HG03469 (cell line): ENCODE data around the gene PDGFB.

Source experiments
- ATAC-seq: cut with Tn5 transposase; IDR thresholded peaks from one replicate; pipeline ENCODE4 v1.9.1; 2021; ENCODE audit warnings: mild to moderate bottlenecking, moderate library complexity, moderate number of reproducible peaks; ENCODE audit not compliant: unreplicated experiment

The PDGFB gene

GRCh38 chr22:39212721-39213376, 31.9 kb downstream of the PDGFB start:
- ATAC-seq: no peak

DNA sequence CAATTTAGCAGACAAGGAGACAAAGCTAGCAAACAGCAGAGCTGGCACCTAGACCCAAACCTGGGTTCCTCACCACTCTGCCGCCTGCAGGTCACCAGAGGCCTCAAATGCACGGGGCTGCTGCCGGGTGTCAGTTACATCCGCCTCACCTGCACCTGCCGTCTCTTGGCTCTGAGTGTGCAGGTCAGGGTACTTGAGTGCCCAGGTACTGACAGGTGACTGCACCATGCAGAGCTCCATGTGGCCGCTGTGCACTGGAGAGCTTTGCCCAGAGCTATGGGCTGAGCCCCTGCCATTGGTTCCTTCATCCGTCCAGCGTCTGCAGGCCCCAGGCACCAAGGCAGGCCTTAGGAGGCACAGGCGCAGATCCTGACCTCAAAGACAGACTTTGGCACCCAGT, 35.0 kb downstream of the PDGFB start:
- ATAC-seq: no peak

GRCh38 chr22:39208013-39208680, 36.6 kb downstream of the PDGFB start:
- no peak for ATAC-seq

GRCh38 chr22:39207141-39208012, 37.4 kb downstream of the PDGFB start:
- no peak for ATAC-seq

DNA sequence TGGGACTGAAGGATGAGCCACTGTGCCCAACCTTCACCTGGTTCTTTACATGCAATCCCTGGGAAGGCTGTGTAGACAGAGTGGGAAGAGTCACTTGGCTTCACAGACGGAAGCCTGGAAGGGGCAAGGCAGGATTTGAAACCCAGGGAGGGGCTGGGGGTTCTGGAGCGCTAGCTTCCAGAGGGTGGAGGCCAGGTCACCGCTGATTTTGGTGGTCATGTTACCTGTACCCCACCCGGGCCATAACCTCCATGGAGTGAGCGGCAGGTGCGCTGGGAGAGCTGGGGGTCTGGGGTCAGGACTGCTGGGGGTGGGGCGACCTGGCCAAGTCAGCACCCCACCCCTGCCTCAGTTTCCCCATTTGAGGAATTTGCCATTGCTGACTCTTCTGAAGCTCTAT, 38.3 kb downstream of the PDGFB start:
- no peak for ATAC-seq

DNA sequence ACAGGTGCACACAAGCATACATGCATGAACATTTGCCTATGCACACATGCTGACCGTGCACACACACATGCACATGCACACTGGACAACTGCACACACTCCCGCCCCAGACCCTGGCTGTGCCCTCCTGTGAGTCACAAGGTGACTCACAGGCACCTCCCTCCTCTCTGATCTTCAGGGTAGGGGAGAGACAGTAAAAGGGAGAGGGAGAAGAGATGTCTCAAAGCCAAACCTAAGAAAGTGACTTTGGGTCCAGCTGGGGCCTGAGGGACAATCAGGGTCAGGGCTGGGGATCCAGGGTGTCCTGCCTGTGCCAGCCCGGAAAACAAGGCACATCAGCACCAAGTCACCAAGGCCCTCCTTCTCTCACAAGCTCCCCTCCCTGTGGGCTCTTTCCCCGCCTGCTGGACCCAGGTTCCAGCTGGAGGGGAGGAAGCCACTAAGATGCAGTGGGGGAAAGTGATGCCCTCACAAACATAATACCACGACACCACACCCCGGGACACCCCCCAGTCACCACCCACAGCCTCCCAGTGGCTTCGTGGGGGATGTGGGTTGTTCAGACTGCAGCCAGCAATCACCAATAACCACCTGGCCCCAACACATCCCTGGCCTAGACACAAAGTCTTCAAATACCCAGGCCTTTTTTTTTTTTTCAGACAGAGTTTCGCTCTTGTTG, 39.3 kb downstream of the PDGFB start:
- no peak for ATAC-seq

DNA sequence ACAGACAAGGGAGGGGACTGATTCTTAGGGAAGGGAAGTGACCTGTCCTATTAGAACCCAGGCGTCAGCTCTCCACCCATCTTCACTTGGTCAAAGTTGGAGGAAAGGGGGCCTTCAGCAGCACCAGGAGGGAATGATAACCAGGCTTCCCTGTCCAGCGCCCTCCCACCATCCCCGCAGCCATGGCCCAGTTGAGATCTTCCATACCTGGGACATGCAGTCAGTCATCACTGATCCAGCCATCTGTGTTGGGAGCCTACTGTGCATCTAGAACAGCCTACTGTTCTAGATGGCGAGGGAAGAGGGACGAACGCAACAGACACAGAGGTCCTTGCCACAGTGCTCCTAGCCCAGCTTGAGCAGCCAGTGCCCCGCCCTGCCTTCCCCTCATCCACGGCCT, 40.6 kb downstream of the PDGFB start:
- ATAC-seq: no peak

DNA sequence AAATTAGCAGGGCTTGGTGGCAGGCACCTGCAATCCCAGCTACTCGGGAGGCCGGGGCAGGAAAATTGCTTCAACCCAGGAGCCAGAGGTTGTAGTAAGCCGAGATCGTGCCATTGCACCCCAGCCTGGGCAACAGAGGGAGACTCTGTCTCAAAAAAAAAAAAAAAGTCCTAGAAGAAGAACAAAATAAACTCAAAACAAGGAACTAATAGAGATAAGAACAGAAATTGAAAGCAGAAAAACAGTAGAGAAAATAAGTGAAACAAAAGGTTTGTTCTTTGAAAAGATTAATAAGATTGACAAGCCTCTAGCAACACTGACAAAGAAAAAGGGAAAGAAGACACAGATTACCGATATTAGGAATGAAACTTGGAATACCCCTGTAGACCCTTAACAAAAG, 47.2 kb downstream of the PDGFB start:
- no peak for ATAC-seq

GRCh38 chr22:39194098-39194497, 50.7 kb downstream of the PDGFB start:
- ATAC-seq: no peak

GRCh38 chr22:39188809-39189208, 56.0 kb downstream of the PDGFB start:
- ATAC-seq: no peak

DNA sequence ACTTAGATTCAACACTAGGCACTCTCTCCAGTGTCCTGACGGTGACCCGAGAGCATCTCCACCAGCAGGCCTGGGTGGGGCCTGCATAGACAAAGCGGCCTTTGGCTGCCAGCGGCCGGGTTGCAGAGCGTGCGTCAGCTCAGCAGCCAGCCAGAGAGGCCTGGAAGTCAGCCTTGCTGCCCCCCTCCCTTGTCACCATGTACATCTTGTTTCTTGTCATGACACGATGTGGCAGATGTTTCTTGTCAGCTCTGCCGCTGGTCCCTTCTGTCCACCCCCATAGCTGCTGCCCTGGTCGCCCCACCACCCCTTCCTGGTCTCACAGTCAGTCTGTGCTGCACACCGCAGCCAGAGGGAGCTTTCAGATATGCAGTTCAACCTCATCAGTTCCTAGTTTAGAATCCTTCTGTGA, 59.2 kb downstream of the PDGFB start:
- ATAC-seq: no peak

- no peak for ATAC-seq
These were observed 59.9 kb downstream of the PDGFB start for GRCh38 chr22:39184586-39185577.

DNA sequence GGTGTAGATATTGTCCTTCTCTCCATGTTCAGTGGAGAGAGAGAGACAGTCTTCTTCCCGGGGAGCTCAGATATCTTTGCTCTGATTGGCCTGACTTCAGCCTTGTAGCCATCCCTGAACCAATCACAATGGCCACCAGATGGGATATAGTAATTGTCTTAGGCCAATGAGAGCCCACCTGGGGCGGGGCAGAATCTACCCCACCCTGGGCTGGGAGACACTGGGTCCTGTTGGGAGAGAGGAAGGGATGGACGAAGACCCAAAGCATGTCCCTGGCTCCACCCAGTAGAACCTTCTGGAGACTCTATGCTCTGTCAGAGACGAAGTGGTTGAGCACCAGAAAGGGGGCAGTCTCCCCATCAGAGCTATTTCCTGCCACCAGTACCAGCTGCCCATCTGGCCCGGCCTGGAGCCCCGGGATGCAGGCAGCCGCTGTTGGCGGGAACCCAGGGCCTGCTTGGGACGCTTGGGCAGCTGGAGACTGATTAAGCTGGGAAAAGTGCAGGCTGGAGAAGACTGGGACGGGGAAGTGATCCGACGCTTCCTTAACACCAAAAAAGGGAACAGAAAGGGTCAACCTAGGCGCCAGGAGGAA, 60.7 kb downstream of the PDGFB start:
- ATAC-seq: no peak

DNA sequence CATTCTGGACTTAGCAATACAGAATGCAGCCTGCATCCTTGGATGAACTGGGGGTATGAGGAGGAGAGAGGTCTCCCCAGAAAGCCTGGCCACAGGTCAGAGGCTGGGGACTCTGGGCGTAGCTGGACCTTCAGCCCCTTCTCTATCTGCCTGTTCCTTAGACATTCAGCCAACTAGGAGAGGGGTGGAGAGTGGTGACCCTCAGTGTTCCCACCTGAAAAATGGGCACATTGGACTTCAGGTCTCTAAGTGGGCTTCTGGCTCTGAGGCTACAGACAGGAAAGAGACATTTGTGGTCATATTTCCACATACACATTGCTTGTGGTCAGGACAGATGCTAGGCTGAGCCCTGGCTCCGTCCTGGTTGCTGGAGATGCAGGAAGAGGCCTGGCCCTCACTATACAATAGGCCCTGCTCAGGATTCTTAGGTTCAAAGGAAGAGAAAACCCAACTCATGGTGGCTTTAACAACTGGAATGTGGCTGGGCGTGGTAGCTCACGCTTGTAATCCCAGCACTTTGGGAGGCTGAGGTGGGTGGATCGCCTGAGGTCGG, 62.2 kb downstream of the PDGFB start:
- no peak for ATAC-seq

- ATAC-seq: no peak
These were observed 63.0 kb downstream of the PDGFB start for GRCh38 chr22:39181778-39182177.

DNA sequence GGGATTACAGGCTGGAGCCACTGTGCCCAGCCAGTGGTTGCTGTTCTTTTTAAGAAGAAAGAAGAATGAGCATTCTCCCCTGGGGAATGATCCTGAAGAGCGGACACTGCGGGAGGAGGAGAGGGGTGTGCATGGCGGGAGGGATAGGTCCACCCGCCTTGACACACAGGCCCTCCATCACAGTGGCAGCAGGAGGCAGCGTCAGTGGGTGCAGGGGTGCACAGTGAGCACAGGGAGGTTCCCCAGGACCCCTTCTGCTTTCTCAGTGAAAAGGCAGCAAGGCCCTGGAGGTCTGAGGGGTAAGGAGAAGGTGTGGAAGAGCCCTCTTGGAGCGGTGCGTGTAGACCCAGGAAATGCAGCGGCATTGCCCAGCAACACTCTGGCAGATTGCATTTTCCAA, 63.4 kb downstream of the PDGFB start:
- no peak for ATAC-seq

GRCh38 chr22:39179841-39180335, 64.9 kb downstream of the PDGFB start:
- no peak for ATAC-seq

- ATAC-seq: no peak
These were observed 65.4 kb downstream of the PDGFB start for GRCh38 chr22:39179401-39179827.
